GM20000 (cell line): ENCODE measurements around the gene PRDM13.
"Not testable (repeated sequence)": the region's sequence is repeated elsewhere in the genome, so short reads cannot be mapped to it uniquely, and the experiment has no call there.

Experiments
- DNase-seq: peaks from one replicate; pipeline ENCODE4 v3.0.0; 2012; ENCODE audit warnings: low spot score
- CTCF ChIP-seq: IDR thresholded peaks from 2 replicates; pipeline ENCODE4 v1.5.1; 2012; ENCODE audit warnings: mild to moderate bottlenecking, control low read depth; ENCODE audit errors: extremely low read depth, missing control alignments

The PRDM13 gene

GRCh38 chr6:99645986-99646385, 39.4 kb downstream of the PRDM13 start:
- no peak for DNase-seq
- TF ChIP-seq CTCF = no peak

- not testable (repeated sequence) for DNase-seq
These were observed 43.5 kb downstream of the PRDM13 start for GRCh38 chr6:99650091-99650571.

GRCh38 chr6:99660206-99660605, 53.6 kb downstream of the PRDM13 start:
- no peak for DNase-seq
- no peak for TF ChIP-seq CTCF

GRCh38 chr6:99661870-99662269, 55.2 kb downstream of the PRDM13 start:
- TF ChIP-seq CTCF = no peak
- no peak for DNase-seq

- no peak for TF ChIP-seq CTCF
- no peak for DNase-seq
These were observed 56.0 kb downstream of the PRDM13 start for GRCh38 chr6:99662616-99663015.
